SK-N-SH treated with all-trans-retinoic acid at 6 μM for 48 hours (cell line): ENCODE results near the gene MAB21L3.

Source experiments
- ESRRG ChIP-seq: fragments of 250-450 bp; sonication (Bioruptor Pico); IDR thresholded peaks from 2 replicates; pipeline ENCODE4 v1.6.1; 2021; ENCODE audit warnings: mild to moderate bottlenecking
- ISL1 ChIP-seq: fragments of 250-450 bp; sonication (Bioruptor Pico); IDR thresholded peaks from 2 replicates; pipeline ENCODE4 v2.1.2; 2022; ENCODE audit warnings: mild to moderate bottlenecking, moderate library complexity
- PATZ1 ChIP-seq: fragments of 250-450 bp; sonication (Bioruptor Pico); IDR thresholded peaks from 2 replicates; pipeline ENCODE4 v1.8.0; 2020; ENCODE audit warnings: mild to moderate bottlenecking, moderate library complexity, borderline replicate concordance
- RARB ChIP-seq: fragments of 250-450 bp; sonication (Bioruptor Pico); IDR thresholded peaks from 2 replicates; pipeline ENCODE4 v1.8.0; 2021; ENCODE audit warnings: mild to moderate bottlenecking, moderate library complexity
- ZFP3 ChIP-seq: fragments of 250-450 bp; sonication (Bioruptor Pico); IDR thresholded peaks from 2 replicates; pipeline ENCODE4 v1.5.0; 2020; ENCODE audit warnings: mild to moderate bottlenecking, moderate library complexity
- ZFP30 ChIP-seq: fragments of 450-650 bp; formaldehyde crosslinking; IDR thresholded peaks from 2 replicates; pipeline ENCODE4 v1.5.0; 2022; ENCODE audit warnings: mild to moderate bottlenecking, moderate library complexity
- ZNF565 ChIP-seq: fragments of 450-650 bp; formaldehyde crosslinking; conservative IDR thresholded peaks from 2 replicates; pipeline ENCODE4 v1.5.0; 2020; ENCODE audit warnings: low read depth, mild to moderate bottlenecking, moderate library complexity

GRCh38 chr1:116104667-116105066 is 6.5 kb upstream of the MAB21L3 start:
- TF ChIP-seq ISL1 (CRISPR knock-in tag), result no peak
- TF ChIP-seq PATZ1 (CRISPR knock-in tag), result no peak
- TF ChIP-seq ZFP3 (CRISPR knock-in tag), result no peak
- no peak for TF ChIP-seq ZFP30 (CRISPR knock-in tag)
- TF ChIP-seq ESRRG, result no peak
- TF ChIP-seq RARB (CRISPR knock-in tag), result no peak
- TF ChIP-seq ZNF565 (CRISPR knock-in tag), result no peak
